HepG2 (cell line): ENCODE data around the gene CKS1B.

Experiments
- BCLAF1 ChIP-seq: fragments of 450-650 bp; IDR thresholded peaks from 2 replicates; pipeline ENCODE4 v1.6.1; 2017; ENCODE audit warnings: mild to moderate bottlenecking
- CTCF ChIP-seq: sonication (generic); formaldehyde crosslinking; IDR thresholded peaks from 2 replicates; pipeline ENCODE4 v1.5.0; 2020; ENCODE audit warnings: mild to moderate bottlenecking, missing genetic modification reagents, moderate library complexity
- MAZ ChIP-seq, 2 experiments: sonication (generic) in 1 of 2; formaldehyde crosslinking in 1 of 2; IDR thresholded peaks; 2 replicates each; pipeline versions ENCODE4 v1.5.0 to v1.6.1; 2012 to 2020; ENCODE audit warnings: low read depth in 2 of 2, mild to moderate bottlenecking in 2 of 2, borderline replicate concordance in 1 of 2, improper control_type of control experiment in 1 of 2, low read length in 1 of 2, missing genetic modification reagents in 1 of 2, moderate library complexity in 1 of 2
- RXRA ChIP-seq: sonication (generic); formaldehyde crosslinking; IDR thresholded peaks from 2 replicates; pipeline ENCODE4 v1.5.1; 2020; ENCODE audit warnings: missing genetic modification reagents
- SMARCC2 ChIP-seq: fragments of 450-650 bp; IDR thresholded peaks from 2 replicates; pipeline ENCODE4 v1.6.1; 2017; ENCODE audit warnings: antibody characterized with exemption, mild to moderate bottlenecking
- ZNF331 ChIP-seq: sonication (generic); formaldehyde crosslinking; IDR thresholded peaks from 2 replicates; pipeline ENCODE4 v1.4.0; 2020; ENCODE audit warnings: missing genetic modification reagents

GRCh38 chr1:154926201-154926600 lies 48.3 kb upstream of the CKS1B start:
- TF ChIP-seq BCLAF1 (no peak), ZNF331 (CRISPR knock-in tag) (no peak), SMARCC2 (no peak), RXRA (no peak), CTCF (CRISPR knock-in tag) (no peak), MAZ (IDR thresholded peaks at IDR 0.05; ENCODE audit: borderline replicate concordance, low read depth, low read length) (no peak), MAZ (CRISPR knock-in tag; IDR thresholded peaks at IDR 0.05; ENCODE audit: low read depth) (no peak)
